Suppressor macrophage treated with lipopolysaccharide for 4 hours (primary cell): ENCODE measurements around the gene PLEKHA3.
"Not testable (repeated sequence)": the region's sequence is repeated elsewhere in the genome, so short reads cannot be mapped to it uniquely, and the experiment has no call there.

Source experiments
- DNase-seq: peaks from one replicate; pipeline ENCODE4 v3.0.0-alpha.2; 2020

The PLEKHA3 gene

DNA sequence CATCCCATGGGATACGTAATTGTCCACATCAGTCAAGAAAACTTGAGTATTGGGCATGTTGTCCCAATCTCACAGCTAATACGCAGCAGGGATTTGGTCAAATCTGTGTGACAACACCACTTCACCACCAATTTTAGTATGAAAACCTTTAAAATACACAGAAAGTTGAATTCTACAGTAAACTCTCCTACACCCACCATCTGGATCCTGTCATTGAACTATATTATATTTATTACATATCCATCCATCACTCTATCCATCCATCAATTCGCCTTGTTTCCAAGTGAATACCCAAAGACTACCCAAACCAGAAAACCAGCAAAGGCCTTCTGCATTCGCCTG lies 1.0 kb upstream of the PLEKHA3 start:
- DNase-seq = no peak

DNA sequence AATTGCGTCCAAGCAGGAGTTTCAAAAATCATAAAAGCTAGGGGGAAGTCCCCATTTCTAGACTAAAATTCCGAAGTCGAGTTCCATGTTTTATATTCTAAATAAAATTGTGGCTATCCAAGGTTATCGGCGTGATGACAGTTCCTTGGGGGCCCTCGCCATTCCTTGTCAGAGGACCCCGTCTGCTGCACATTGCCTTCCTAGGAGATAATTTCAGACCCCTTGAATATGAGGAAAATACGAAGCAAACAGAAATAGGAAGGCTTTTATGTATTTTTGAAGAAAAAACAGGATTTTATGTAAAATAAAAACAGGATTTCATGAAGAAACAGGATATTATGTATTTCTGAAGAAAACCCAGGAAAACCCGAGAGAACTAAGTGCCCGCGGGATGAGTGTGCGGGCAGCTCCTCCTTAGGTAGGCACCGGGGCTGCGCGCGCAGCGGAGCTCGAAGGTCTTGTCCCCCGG lies 465 bp upstream of the PLEKHA3 start:
- no peak for DNase-seq

DNA sequence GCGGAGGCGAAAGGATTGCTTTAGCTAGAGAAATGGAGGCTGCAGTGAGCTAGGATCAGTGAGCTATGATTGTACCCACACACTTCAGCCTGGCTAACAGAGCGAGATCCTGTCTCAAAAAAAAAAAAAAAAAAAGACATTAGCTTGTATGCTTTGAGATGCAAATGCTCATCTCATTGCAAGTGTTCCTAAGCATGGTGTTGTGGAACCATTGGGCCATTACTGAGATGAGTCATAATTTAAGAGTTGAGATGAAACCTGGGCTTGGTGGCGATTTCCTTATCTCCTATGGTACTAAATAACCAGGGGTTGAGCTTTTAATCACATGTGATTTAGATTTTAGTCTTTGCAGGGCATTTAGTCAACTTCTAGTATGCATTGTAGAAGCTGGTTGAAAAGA lies 2.2 kb downstream of the PLEKHA3 start:
- DNase-seq = no peak

DNA sequence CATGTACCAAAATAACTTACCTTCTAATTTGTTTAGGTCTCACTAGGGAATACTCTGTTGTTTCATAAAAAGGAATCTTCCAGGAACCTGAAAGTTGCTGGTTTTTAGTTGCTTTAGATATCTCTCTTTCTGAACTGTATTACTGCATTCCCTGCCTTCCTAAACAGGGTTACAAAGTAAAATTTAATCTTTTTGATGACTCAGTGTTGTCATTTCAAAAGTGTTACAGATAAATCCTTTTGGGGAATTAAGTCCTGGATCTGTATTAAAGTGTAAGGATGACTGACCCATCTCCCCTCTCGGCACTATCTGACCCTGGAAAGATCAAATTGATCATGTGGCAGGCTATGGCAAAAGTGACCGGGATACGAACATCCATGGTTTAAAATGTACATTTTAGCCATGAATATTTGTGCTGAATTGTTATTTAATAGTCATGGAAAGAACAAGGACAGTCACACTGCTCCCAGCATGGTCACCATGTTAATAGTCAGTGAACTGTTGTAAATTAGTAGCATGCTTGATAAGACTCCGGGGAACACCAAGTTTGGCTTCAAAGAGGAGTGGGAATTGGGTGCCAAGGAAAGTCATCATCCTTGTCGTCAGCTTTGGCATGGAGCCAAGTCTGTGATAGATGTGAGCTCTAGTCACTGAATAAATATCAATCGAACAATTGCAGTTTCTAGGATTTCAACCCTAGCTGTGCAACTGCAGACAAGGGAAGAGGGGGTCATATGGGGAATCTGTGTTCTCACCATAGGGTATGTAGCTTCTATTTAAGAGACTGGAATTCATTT lies 4.2 kb downstream of the PLEKHA3 start:
- no peak for DNase-seq

DNA sequence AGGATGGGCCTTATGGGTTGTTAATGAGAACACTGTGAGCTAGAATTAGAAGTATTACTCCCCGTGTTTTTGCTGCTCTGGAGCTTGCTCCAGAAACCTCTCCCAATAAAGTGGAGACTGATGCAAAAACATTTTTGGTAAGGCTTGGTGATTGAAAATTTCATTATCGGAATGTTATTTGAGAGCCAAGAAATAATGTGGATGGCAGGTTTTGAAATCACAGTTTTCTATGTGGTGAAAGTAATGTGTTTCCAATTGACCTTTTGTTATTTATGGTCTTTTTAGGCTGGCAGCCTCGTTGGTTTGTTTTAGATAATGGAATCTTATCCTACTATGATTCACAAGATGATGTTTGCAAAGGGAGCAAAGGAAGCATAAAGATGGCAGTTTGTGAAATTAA lies 5.1 kb downstream of the PLEKHA3 start:
- no peak for DNase-seq

DNA sequence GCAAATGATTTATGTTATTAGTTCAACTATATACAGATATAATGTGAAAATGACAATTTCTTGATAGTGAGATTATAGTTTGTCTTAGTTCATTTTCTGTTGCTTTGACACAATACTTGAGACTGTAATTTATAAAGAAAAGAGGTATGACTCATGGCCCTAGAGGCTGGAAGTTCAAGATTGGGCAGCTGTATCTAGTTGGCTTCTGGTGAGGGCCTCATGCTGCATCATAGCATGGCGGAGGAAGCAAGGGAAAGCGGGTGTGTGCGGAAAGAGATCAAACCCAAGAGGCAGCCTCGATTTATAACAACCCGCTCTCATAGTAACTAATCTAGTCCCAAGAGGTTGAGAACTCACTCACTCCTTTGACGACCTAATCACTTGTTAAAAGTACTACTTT lies 11.4 kb downstream of the PLEKHA3 start:
- DNase-seq = no peak

DNA sequence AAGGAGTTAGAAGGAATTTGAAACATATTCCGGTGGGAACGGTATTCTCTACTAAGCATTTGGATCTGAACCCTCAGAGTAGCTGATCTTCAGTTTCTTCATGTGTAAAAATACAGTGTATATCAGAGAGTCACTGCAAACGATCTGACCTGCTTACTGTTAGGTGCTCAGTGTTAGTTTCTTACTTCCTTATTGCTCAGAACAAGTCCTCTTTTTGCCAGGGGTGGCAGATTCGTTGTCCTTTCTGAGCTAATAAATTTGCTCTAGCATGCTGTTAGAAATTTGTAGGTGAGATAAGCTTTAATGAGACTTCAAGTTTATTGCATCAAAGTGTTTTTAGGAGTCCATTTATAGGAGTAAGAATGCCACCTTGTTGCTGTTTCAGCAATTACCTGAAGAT lies 15.8 kb downstream of the PLEKHA3 start:
- DNase-seq = no peak

DNA sequence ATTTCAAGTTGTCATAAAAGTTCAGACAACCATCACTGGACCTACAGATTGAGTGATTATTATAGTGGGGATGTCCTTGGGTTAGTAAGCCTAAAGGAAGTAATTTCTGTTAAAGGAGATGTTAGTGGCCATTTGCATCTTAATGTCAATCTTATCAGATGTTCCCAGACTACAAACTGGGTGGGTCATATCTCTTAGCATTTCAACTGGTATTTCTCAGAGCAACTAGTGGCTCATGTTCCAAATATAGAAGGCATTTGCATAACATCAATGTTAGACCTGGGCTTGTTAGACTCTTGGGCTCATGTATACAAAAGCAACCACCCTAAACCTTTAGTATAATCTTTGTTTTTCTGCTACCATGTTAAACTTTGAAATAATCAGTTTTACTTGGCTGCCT lies 17.9 kb downstream of the PLEKHA3 start:
- DNase-seq = no peak

DNA sequence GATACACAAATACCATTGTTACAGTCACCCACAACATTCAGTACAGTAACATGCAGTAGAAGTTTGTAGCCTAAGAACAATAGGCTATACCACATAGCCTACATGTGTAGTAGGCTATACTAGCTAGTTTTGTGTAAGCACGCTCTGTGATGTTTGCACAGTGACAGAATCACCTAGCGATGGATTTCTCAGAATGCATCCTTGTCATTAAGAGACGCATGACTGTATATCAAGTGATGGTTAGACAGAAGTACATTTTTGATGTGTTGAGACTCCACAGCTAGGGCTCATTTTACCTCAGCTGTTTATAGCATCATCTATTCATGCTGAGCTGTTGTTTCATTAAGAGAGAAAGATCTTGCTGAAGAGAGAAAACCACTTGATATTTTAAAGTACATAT lies 19.4 kb downstream of the PLEKHA3 start:
- DNase-seq = no peak

DNA sequence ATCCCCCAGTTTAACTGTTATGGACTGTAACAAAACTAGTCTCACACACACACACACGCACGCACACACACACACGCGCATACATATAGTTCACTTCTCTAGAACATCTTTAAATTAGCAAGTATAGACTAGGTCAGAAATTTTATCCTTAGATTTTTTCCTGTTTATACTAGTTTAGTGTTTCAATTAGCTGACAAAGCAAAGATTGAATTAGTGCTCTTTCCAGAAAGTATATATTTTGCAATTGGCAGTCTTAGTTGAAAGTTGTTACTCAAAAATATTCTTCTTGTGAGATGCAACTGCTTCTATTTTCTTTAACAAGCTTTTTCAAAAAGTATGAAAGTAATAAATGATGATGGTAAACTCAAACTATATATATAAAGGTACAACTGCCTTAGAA lies 22.5 kb downstream of the PLEKHA3 start:
- no peak for DNase-seq

DNA sequence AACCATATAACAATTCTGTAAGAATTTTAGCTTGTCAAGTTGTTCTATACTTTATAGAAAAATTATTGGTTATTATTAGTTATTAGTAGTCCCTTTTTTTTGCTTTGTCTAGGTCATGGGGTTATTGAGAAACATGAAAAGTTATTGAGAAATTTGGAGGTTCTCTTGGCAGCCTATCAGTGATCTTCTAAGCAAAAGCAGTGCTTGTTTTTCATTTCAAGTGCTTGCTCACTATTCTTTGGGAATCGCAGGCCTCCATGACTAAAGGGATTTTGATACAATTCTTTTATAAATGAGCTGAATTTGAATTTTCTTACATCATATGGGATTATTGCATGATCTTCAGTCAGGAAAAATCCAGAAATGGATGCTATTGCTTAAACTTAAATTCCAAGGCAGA lies 25.8 kb downstream of the PLEKHA3 start:
- DNase-seq = no peak

DNA sequence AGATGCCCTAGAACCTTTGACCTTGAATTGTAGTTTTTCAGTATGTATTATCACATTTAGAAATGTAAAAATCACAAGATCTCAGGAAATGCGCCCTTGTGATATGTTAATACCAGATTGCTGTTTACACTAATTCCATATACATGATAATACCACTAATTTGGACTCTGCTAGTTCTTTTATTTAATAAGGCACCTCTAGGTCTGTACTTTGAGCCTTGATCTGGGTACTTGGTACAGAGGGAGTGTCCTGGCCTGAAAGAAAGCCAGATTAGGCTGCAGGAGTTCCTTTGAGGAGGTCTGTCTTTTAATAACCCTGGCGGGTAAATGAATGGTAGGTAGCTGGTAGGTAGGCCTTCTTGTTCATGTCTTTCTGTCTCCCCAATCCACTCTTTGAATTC lies 26.3 kb downstream of the PLEKHA3 start:
- no peak for DNase-seq

DNA sequence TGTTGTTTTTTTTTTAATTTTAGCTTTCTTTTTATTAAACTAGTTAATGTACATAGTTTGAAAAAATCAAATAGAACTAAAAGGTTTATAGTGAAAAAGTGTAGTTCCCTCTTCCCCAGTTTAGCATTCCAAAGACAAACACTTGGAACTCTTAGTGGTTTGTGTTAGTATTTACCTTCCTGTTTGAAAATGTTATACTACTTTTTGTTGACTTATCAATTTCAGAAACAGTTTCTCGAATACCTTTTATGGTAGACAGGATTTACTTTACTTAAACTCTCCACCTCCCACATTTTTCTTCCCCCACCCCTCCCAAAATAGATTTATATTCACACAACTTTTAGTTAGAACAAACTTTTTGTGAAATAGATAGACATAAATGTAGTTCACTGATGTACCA lies 26.7 kb downstream of the PLEKHA3 start:
- no peak for DNase-seq

DNA sequence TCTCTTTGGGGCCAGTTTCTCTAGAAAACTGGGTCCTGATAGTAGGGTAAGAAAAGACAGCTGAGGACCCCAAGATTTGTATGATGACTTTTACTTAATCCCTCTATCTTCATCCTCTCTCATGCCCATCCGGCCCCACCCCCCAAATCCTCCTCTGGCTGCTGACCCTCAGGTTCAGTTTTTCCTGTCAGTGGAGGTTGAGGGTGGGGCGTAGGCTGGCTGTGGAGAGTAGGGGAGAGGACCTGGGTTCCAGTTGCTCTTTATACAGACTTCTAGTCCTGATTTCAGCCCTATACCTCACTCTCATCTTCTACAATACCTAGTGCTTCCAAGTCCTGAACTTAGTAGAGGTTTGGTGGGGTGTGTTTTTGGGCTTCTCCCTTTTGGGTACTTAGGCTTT lies 28.4 kb downstream of the PLEKHA3 start:
- no peak for DNase-seq

DNA sequence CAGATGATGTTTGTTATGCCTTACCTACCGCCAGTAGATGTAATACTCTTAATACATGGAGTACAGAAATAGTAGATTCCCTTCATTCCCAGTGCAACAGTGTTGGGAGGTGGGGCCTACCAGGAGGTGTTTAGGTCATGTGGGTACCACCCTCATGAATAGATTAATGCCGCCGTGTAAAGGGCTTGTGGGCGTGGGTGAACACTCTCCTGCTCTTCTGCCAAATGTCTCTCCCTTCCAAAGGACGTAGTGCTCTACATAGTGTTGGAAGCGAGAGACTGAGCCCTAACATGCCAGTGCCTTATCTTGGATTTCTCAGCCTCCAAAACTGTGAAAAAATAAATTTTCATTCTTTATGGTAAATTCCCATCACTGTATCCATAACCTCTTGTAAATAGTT lies 30.1 kb downstream of the PLEKHA3 start:
- DNase-seq = no peak

DNA sequence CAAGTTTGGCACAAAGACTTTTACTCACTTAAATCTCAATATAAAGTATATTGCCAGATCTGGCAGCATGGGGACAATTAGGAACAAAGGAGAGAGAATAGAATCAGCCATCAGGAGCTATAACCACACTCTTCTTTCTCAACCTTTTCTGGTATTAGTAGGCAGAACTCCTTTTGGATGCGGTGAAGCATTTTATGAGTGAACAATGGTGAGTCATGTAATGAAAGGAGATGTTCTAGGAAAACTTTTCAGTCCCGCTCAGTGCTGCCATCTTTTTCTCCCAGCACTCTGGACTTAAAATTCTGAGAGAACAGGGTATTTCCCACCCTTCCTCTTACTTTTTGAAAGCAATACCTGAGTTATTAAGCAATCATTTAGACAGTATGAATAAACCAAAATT lies 32.2 kb downstream of the PLEKHA3 start:
- no peak for DNase-seq

DNA sequence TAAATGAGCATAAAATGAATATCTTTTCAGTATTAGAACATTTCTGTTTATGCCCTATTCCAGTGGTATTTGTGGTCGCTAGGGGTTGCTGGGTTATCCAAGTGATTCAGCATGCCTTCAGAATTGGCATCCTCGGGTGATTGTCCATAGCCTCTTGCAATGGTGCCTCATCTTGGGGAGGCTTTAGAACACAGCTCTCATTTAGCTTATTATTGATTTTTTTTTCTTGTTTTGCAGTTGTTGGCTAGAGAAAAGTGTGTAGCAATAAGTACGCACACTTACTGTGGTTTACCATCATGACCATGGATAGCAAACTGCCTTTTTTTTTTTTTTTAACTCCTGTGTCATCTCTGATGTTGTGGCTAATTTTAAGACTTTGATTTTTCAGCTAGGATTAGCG lies 33.6 kb downstream of the PLEKHA3 start:
- no peak for DNase-seq

DNA sequence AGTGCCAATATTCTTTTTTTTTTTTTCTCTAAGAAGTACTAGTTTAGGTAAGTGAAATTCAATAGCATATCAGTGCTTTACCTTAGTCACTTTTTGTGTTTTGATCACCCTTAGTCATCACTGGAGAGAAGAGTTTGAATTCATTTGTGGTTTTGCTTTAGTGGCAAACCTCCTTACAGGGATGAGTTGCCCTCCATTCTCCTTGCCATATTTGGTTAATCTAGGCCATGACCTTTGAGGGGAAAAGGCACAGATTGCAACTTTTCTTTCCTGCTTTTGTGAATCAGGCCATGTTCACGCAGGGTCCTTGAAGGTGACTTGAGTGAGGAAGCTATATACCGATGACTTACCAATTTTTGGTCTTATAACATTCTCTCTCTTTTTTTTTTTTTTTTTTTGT lies 34.4 kb downstream of the PLEKHA3 start:
- no peak for DNase-seq

DNA sequence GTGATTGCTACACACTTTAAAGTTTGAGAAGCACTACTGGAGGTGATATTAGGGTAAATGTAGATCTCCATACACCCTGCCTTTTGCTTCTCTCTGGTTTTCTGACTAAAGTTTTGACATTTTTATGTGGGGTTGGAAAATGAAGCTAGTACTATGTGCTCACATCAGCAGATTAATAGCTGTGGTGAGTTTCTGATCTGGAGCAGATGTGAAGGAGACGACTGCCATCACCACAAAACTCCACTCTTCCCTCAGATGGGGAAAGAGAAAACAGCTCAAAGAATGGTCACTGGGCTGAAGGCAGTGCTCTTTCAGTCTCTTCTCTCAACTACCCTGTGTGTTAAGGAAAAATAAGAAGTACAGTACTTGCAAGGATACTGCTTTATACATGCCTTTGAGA lies 37.2 kb downstream of the PLEKHA3 start:
- no peak for DNase-seq

DNA sequence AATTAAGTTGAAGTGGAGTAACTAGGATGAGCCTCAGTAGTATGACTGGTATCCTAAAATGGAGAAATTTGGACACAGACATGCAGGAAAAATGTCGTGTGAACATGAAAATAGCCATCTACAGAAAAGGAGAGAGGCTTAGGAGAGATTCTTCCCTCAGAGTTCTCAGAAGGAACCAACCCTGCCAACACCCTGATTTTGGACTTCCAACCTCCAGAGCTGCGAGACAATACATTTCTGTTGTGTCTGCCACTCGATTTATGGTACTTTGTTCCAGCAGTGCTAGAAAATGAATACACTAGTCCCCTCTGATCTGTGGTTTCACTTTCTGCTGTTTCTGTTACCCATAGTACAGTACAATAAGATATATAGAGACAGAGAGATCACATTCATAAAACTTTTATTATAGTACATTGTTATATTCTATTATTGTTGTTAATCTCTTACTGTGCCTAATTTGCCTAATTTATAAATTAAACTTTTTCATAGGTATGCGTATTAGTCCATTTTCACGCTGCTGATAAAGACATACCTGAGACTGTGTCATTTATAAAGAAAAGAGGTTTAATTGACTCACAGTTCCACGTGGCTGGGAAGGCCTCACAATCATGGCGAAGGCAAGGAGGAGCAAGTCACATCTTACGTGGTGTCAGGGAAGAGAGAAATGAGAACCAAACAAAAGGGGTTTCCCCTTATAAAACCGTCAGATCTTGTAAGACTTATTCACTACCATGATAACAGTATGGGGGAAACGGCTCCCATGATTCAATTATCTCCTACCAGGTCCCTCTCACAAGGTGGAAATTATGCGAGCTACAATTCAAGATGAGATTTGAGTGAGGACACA lies 41.3 kb downstream of the PLEKHA3 start:
- no peak for DNase-seq

DNA sequence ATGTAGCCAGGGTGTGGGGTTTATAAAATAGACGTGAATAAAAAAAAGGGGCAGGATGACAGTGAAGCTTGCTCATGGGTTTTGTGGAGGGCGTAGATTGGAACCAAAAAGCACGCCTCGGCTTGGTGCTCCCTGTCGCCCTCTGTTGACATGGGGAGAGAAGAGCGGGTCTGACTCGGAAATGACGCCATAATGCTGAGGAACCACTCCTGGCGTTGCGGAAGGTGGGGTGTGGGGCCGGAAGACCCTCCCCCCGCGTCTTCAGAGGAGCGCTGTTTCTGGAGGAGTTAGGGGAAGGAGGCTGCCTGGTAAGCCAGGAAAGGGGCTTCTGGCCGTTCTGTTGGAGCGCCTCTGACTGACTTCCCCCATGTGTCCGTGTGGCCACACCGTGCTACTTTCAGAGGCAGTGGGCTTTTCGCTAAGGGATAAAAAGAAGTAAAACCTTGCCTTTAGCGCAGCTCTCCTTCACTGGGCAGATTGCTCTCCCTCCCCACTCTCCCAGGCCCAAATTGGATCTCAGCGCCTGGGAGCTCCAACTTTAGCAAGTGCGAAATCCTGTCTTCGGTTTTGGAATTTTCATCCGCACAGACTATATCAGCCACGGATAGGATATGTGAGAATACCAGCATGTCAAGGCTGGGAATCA lies 42.8 kb downstream of the PLEKHA3 start:
- peak; percentile 85 for DNase-seq

DNA sequence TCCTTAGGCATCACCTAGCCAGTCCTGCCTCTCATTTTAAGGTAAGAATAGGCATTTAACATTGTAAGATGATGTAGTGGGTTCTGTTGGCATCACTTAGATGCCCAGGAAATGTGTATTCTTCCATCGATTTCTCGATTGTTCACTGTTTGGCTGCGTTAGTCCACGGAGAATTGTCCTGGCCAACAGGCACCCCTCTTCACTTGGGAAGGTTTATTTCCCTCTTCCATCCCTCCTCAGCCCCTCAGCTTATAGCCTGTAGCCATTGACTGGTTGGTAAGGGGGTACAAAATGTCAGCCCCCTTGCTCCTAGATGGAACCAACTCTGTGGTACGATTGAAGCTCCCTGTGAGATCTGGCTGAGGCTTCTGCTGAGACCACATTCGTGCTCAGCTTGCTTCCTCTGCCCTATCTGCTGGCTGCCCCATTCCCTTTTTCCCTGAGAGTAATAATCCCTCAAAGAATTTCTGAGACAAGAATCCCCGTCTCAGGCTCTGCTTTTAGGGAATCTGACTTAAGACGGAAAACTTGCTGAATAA lies 43.4 kb downstream of the PLEKHA3 start:
- peak; percentile 8 for DNase-seq

DNA sequence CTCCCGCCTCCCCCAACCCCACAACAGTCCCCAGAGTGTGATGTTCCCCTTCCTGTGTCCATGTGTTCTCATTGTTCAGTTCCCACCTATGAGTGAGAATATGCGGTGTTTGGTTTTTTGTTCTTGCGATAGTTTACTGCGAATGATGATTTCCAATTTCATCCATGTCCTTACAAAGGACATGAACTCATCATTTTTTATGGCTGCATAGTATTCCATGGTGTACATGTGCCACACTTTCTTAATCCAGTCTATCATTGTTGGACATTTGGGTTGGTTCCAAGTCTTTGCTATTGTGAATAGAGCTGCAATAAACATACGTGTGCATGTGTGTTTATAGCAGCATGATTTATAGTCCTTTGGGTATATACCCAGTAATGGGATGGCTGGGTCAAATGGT lies 44.8 kb downstream of the PLEKHA3 start:
- DNase-seq = not testable (repeated sequence)

DNA sequence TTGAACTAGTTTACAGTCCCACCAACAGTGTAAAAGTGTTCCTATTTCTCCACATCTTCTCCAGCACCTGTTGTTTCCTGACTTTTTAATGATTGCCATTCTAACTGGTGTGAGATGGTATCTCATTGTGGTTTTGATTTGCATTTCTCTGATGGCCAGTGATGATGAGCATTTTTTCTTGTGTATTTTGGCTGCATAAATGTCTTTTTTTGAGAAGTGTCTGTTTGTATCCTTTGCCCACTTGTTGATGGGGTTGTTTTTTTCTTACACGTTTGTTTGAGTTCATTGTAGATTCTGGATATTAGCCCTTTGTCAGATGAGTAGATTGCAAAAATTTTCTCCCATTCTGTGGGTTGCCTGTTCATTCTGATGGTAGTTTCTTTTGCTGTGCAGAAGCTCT lies 45.2 kb downstream of the PLEKHA3 start:
- not testable (repeated sequence) for DNase-seq
